RPMI7951 (cell line): ENCODE measurements around the gene HBA2. TPM values are rescaled to one million over a fixed set of nuclear protein-coding genes. Genes with fewer than 3 reads are reported as not detected.
A peak's percentile ranks its signal among the peaks of the same experiment; 100 is the strongest.
"Not testable (repeated sequence)": the region's sequence is repeated elsewhere in the genome, so short reads cannot be mapped to it uniquely, and the experiment has no call there.

Experiments
- DNase-seq: peaks from one replicate; pipeline ENCODE4 v3.0.0-alpha.2; 2012; ENCODE audit warnings: low read depth
- total RNA-seq: library from RNA; depleted of rRNA; stranded (reverse); fragments of >200 nt; shearing (Covaris generic); gene quantifications from 2 replicates; pipeline ENCODE4 v1.2.3, GENCODE V29; 2014; rRNA removed

Gene HBA2
- total RNA-seq, 1 experiment from 2014 or later = not detected

DNA sequence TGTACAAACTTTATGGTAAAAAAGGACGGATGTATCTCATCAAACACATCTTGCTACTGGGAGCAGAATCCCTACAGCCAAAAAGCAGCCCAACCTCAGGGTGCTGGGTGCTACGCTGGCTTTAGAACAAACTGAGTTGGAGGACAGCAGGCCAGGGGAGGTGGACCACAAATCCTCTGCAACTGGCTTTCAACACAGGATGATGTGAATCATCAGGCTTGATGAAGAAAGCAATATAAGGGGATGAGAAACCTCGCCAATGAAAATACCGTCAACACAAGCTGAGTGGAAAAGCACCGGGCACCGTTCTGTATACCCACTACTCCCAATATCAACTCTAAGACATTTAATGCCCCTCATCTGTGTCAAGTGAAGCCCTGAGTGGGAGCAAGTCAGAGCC lies 21.8 kb downstream of the HBA2 start:
- DNase-seq = no peak

DNA sequence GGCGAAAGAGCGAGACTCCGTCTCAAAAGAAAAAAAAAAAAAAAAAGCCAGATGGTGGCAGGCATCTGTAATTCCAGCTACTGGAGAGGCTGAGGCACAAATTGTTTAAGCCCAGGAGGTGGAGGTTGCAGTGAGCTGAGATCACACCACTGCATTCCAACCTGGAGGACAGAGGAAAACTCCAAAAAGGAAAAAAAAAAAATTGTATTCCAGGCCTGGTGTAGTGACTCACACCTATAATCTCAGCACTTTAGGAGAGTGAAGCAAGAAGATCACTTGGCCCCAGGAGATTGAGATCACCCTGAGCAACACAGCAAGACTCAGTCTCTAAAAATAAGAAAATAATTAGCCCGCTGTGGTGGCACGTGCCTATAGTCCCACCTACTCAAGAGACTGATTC lies 27.7 kb downstream of the HBA2 start:
- peak; percentile 27 for DNase-seq

DNA sequence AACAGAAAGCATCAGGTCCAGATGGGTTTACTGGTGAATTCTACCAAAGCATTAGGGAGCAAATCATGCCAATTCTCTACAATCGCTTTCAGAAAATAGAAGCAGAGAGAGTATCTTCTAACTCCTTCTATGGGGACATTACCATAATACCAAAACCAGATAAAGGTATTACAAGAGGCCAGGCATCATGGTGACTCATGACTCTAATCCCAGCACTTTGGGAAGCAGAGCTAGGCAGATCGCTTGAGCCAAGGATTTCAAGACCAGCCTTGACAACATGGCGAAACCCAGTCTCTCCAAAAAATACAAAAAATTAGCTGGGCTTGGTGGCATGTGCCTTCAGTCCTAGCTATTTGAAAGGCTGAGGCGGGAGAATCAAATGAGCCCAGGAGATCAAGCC lies 30.6 kb downstream of the HBA2 start:
- no peak for DNase-seq

DNA sequence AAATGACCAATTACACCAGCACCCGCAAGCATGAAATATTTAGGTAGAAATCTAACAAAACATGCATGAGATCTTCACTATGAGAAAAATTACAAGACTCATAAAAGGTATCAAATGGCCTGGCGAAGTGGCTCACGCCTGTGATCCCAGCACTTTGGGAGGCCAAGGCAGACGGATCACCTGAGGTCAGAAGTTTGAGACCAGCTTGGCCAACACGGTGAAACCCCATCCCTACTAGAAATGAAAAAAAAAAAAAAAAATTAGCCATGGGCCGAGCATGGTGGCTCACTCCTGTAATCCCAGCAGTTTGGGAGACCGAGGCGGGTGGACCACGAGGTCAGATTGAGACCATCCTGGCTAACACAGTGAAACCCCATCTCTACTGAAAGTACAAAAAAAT lies 31.4 kb downstream of the HBA2 start:
- DNase-seq = not testable (repeated sequence)

GRCh38 chr16:209359-209758 lies 36.7 kb downstream of the HBA2 start:
- not testable (repeated sequence) for DNase-seq

DNA sequence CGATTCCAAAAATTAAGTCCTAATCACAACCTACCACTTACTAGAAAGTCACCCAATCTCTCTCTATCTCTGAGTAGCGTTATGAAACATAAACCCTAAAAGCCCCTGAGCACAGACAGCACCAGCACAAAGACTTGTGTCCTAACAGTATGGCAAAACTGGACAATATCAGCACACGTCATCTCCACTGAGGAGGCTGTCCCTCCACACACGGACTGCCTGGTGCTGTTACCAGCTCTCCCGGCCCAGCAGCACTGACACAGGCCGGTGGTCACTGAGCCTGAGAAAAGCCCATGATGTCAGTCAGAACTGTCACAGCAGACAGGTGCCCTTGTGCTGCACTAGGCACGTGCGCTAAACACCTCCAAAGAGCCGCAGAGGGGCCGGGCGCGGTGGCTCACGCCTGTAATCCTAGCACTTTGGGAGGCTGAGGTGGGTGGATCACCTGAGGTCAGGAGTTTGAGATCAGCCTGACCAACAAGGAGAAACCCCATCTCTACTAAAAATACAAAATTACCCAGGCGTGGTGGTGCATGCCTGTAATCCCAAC lies 39.0 kb downstream of the HBA2 start:
- not testable (repeated sequence) for DNase-seq

DNA sequence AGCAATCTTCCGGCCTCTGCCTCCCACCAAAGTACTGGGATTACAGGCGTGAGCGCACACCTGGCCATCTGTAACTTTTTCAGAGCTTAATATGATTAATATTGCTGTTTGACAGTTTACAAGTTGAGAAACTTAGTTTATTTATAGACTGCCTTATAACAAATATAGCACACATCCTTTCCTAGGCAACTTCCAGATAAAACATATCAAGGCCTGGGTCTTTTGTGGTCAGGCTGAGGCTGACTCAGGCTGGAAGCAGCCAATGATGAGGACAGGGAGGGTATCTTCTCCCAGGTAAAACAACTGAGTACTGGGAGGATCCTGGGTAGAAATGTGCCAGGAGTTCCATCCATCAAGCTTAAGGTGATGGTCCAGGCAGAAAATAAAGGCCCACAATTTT lies 40.3 kb downstream of the HBA2 start:
- DNase-seq = no peak

GRCh38 chr16:220021-220420 lies 47.3 kb downstream of the HBA2 start:
- DNase-seq = no peak

Other genes starting within 250 kb of the HBA2 start
- 7.2 and 12.7 TPM in 2 replicates for gene POLR3K, start 119.3 kb upstream of the HBA2 start, total RNA-seq
- gene SNRNP25, start 119.0 kb upstream of the HBA2 start, total RNA-seq = 39.0 and 49.0 TPM in 2 replicates
- 14.6 and 19.9 TPM in 2 replicates for gene RHBDF1, start 100.2 kb upstream of the HBA2 start, total RNA-seq
- 80.5 and 88.8 TPM in 2 replicates for gene MPG, start 94.7 kb upstream of the HBA2 start, total RNA-seq
- 4.6 and 6.0 TPM in 2 replicates for gene NPRL3, start 34.2 kb upstream of the HBA2 start, total RNA-seq
- not detected in 2 replicates for gene HBZ, start 20.2 kb upstream of the HBA2 start, total RNA-seq
- not detected in 2 replicates for gene HBM, start 6.9 kb upstream of the HBA2 start, total RNA-seq
- gene HBA1, start 3.8 kb downstream of the HBA2 start, total RNA-seq = not detected in 2 replicates
- gene HBQ1, start 7.6 kb downstream of the HBA2 start, total RNA-seq = not detected in 2 replicates
- 16.8 and 17.2 TPM in 2 replicates for gene LUC7L, start 56.6 kb downstream of the HBA2 start, total RNA-seq
- gene FAM234A, start 61.9 kb downstream of the HBA2 start, total RNA-seq = 38.1 and 76.0 TPM in 2 replicates
- gene RGS11, start 103.1 kb downstream of the HBA2 start, total RNA-seq = not detected in 2 replicates
- not detected in 2 replicates for gene ARHGDIG, start 107.7 kb downstream of the HBA2 start, total RNA-seq
- 0.84 TPM in 1 of 2 replicates, not detected in the other for gene PDIA2, start 110.3 kb downstream of the HBA2 start, total RNA-seq
- gene AXIN1, start 179.8 kb downstream of the HBA2 start, total RNA-seq = 5.8 and 8.3 TPM in 2 replicates
- 119 and 138 TPM in 2 replicates for gene MRPL28, start 197.7 kb downstream of the HBA2 start, total RNA-seq
- 20.2 and 25.8 TPM in 2 replicates for gene PGAP6, start 209.1 kb downstream of the HBA2 start, total RNA-seq
- 72.3 and 76.0 TPM in 2 replicates for gene NME4, start 224.3 kb downstream of the HBA2 start, total RNA-seq
- 8.9 and 10.1 TPM in 2 replicates for gene DECR2, start 229.0 kb downstream of the HBA2 start, total RNA-seq